ENCODE data around the gene KCNQ5. TPM values are rescaled to one million over a fixed set of nuclear protein-coding genes. Genes with fewer than 3 reads are reported as not detected.

KCNQ5 gene
- total RNA-seq, 1 experiment from 2014 or later, result not detected

DNA sequence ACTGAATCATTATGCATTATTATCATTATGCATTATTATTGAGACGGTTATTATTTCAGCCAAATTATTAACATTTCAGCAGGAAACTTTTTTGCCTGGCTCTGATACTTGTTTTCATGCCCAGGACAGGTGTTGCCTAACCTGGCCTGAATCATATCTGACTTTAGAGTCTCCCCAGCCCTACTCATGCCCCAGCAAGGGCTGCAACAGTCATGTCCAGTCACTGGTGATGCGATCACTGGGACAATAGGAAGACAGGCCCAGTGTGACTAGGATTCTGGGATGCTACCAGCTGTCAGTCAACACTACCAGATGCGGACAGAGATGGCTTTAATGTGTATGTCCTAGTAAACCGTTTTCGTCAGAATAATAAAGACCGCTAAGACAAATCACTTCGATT, 318.4 kb downstream of the KCNQ5 start:
- Histone ChIP-seq H3K79me2 (ENCODE audit: insufficient read depth, low read length) (no peaks in the 10 kb centered on the region), H2AFZ (ENCODE audit: low read depth, low read length, poor library complexity, severe bottlenecking) (no peak overlapping the region), H4K20me1 (ENCODE audit: insufficient read depth) (no peaks in the 10 kb centered on the region), H3K4me2 (ENCODE audit: low read length) (no peak overlapping the region), H3K36me3 (ENCODE audit: control insufficient read depth in 1 of 2, insufficient read depth in 2 of 2, low read length in 2 of 2) (no peaks in the 10 kb centered on the region), H3K9me3 (ENCODE audit: control insufficient read depth in 1 of 2, insufficient read depth in 1 of 2, low read depth in 1 of 2, low read length in 2 of 2) (no peaks in the 10 kb centered on the region), H3K27ac (ENCODE audit: low read depth, low read length) (no peak overlapping the region), H3K4me1 (ENCODE audit: control insufficient read depth in 1 of 2, insufficient read depth in 2 of 2, low read length in 2 of 2) (no peaks in the 10 kb centered on the region), H3K9me2 (ENCODE audit: insufficient read depth) (no peaks in the 10 kb centered on the region), H3K4me3 (replicated peaks in 1 of 2; ENCODE audit: low read depth in 1 of 2, low read length in 2 of 2) (no peak overlapping the region), H3K9ac (ENCODE audit: low read length) (no peak overlapping the region), H3K27me3 (ENCODE audit: insufficient read depth, low read length) (peaks cover 21% of the 10 kb centered on the region)
- no peak for DNase-seq (ENCODE audit: low read depth, low spot score)
- no TSS peak for BruUV-seq (replicated peaks)
- ChIA-PET POLR2A (no interaction called here), RAD21 (ENCODE audit: low non-redundant PET in 1 of 2, low total read pairs in 2 of 2, uncharacterized antibody in 2 of 2, unreplicated experiment in 2 of 2) (no interaction called here), CTCF (no interaction called here)
- intact Hi-C loops (cut with micrococcal nuclease), result no loop called here
- ATAC-seq, result no peak
- TF ChIP-seq CEBPB (IDR thresholded peaks at IDR 0.05; ENCODE audit: low read depth) (no peak), SP1 (IDR thresholded peaks at IDR 0.05; ENCODE audit: low read depth) (no peak), EZH2 (IDR thresholded peaks at IDR 0.05) (no peak), FOSL1 (IDR thresholded peaks at IDR 0.05; ENCODE audit: low read depth) (no peak), POLR2AphosphoS5 (IDR thresholded peaks at IDR 0.05; ENCODE audit: low read depth, low read length) (no peak), CBX3 (IDR thresholded peaks at IDR 0.05; ENCODE audit: low read depth) (no peak), ZFX (IDR thresholded peaks at IDR 0.05) (no peak), ELF1 (IDR thresholded peaks at IDR 0.05; ENCODE audit: borderline replicate concordance, low read depth) (no peak), EGR1 (IDR thresholded peaks at IDR 0.05; ENCODE audit: low read depth) (no peak), RAD21 (IDR thresholded peaks at IDR 0.05; ENCODE audit: low read depth) (no peak), ZNF274 (IDR thresholded peaks at IDR 0.05; ENCODE audit: low read depth, low read length) (no peak), TCF7L2 (IDR thresholded peaks at IDR 0.05; ENCODE audit: borderline replicate concordance, extremely low read depth, insufficient read depth, insufficient read length) (no peak), SIN3A (IDR thresholded peaks at IDR 0.05; ENCODE audit: low read depth) (no peak), JUND (IDR thresholded peaks at IDR 0.05) (no peak), POLR2A (IDR thresholded peaks at IDR 0.05; ENCODE audit: borderline replicate concordance, extremely low read depth, insufficient read depth, insufficient read length) (no peak), YY1 (IDR thresholded peaks at IDR 0.05; ENCODE audit: extremely low read depth, insufficient replicate concordance, low read depth, low read length) (no peak)
- TF ChIP-seq, protein P1, sequence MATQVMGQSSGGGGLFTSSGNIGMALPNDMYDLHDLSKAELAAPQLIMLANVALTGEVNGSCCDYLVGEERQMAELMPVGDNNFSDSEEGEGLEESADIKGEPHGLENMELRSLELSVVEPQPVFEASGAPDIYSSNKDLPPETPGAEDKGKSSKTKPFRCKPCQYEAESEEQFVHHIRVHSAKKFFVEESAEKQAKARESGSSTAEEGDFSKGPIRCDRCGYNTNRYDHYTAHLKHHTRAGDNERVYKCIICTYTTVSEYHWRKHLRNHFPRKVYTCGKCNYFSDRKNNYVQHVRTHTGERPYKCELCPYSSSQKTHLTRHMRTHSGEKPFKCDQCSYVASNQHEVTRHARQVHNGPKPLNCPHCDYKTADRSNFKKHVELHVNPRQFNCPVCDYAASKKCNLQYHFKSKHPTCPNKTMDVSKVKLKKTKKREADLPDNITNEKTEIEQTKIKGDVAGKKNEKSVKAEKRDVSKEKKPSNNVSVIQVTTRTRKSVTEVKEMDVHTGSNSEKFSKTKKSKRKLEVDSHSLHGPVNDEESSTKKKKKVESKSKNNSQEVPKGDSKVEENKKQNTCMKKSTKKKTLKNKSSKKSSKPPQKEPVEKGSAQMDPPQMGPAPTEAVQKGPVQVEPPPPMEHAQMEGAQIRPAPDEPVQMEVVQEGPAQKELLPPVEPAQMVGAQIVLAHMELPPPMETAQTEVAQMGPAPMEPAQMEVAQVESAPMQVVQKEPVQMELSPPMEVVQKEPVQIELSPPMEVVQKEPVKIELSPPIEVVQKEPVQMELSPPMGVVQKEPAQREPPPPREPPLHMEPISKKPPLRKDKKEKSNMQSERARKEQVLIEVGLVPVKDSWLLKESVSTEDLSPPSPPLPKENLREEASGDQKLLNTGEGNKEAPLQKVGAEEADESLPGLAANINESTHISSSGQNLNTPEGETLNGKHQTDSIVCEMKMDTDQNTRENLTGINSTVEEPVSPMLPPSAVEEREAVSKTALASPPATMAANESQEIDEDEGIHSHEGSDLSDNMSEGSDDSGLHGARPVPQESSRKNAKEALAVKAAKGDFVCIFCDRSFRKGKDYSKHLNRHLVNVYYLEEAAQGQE (IDR thresholded peaks at IDR 0.05; ENCODE audit: low read depth), result no peak
- TF ChIP-seq, protein P2, sequence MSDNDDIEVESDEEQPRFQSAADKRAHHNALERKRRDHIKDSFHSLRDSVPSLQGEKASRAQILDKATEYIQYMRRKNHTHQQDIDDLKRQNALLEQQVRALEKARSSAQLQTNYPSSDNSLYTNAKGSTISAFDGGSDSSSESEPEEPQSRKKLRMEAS (IDR thresholded peaks at IDR 0.05), result no peak
- TF ChIP-seq, protein P3, sequence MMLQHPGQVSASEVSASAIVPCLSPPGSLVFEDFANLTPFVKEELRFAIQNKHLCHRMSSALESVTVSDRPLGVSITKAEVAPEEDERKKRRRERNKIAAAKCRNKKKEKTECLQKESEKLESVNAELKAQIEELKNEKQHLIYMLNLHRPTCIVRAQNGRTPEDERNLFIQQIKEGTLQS (IDR thresholded peaks at IDR 0.05), result no peak
- TF ChIP-seq, protein P4, sequence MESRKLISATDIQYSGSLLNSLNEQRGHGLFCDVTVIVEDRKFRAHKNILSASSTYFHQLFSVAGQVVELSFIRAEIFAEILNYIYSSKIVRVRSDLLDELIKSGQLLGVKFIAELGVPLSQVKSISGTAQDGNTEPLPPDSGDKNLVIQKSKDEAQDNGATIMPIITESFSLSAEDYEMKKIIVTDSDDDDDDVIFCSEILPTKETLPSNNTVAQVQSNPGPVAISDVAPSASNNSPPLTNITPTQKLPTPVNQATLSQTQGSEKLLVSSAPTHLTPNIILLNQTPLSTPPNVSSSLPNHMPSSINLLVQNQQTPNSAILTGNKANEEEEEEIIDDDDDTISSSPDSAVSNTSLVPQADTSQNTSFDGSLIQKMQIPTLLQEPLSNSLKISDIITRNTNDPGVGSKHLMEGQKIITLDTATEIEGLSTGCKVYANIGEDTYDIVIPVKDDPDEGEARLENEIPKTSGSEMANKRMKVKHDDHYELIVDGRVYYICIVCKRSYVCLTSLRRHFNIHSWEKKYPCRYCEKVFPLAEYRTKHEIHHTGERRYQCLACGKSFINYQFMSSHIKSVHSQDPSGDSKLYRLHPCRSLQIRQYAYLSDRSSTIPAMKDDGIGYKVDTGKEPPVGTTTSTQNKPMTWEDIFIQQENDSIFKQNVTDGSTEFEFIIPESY (IDR thresholded peaks at IDR 0.05; ENCODE audit: extremely low read depth, insufficient replicate concordance, low read length), result no peak

Measured in HCT116 (cell line).